ENCODE results near the gene ZNF574.

DNA sequence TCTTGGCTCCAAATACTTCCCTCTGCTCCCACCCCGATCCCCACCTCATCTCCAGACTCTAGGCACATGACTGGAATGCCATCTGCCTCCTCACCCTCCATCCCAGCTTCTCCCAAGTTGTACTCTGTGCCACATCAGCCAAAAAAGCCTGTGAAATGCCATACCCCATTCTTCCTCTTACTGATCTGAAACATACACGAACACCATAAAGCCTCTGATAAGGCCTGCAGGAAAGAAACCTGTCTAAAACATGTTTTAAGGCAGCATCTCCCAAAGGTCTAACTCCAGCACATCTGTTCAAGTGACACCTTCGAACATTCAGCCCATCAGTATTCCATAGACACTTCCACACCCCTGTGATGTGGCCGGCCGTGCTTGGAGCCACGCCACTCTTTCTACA lies 11.5 kb upstream of the ZNF574 start:
- TF ChIP-seq POLR2A (IDR thresholded peaks at IDR 0.05): no peak
- TF ChIP-seq, protein P1, sequence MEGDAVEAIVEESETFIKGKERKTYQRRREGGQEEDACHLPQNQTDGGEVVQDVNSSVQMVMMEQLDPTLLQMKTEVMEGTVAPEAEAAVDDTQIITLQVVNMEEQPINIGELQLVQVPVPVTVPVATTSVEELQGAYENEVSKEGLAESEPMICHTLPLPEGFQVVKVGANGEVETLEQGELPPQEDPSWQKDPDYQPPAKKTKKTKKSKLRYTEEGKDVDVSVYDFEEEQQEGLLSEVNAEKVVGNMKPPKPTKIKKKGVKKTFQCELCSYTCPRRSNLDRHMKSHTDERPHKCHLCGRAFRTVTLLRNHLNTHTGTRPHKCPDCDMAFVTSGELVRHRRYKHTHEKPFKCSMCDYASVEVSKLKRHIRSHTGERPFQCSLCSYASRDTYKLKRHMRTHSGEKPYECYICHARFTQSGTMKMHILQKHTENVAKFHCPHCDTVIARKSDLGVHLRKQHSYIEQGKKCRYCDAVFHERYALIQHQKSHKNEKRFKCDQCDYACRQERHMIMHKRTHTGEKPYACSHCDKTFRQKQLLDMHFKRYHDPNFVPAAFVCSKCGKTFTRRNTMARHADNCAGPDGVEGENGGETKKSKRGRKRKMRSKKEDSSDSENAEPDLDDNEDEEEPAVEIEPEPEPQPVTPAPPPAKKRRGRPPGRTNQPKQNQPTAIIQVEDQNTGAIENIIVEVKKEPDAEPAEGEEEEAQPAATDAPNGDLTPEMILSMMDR (IDR thresholded peaks at IDR 0.05): no peak
